Measurements from ENCODE around the gene FGF6. TPM values are rescaled to one million over a fixed set of nuclear protein-coding genes. Genes with fewer than 3 reads are reported as not detected.

Gene FGF6
- total and polyA plus RNA-seq, 5 donors from 2014 or later: not detected

DNA sequence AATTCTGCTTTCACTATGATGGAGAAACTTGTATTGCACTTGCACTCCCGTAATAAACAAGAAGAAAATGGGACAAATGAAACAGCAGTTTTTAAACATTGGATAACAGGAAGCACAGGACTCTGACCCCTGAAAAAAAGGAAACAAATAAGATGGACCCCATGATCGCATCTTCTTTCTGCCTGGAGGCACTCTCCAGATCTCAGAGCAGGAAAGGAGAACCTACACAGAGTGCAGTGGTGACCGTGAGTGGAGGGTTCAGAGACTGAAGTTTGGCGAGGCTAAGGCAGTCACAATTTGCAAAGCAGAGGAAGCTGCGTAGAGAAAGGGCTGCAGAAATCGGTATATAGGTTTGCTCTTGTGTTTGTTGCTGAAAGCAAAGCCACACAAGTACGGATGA lies 6.1 kb upstream of the FGF6 start:
- no peak overlapping the region for H3K27ac ChIP-seq (ENCODE audit: insufficient read depth, low read length, poor library complexity, severe bottlenecking)
- H3K27me3 ChIP-seq (ENCODE audit: control insufficient read depth, insufficient read depth, low read length): peaks cover 9% of the 10 kb centered on the region
- Mint-ChIP-seq H3K9me3 (peaks cover 0 to 16% (median 3%) of the 10 kb centered on the region in 7 donors), H3K27me3 (peaks cover 25% of the 10 kb centered on the region), H3K36me3 (peaks cover 4% of the 10 kb centered on the region), H3K27ac (no peak overlapping the region), H3K4me3 (no peak overlapping the region), H3K4me1 (peaks cover 0 to 4% (median 0%) of the 10 kb centered on the region in 4 donors)
- DNase-seq (no peak), ATAC-seq (ENCODE audit: low read depth in 2 of 2) (no peak)
- H3K4me3 ChIP-seq (ENCODE audit: low read depth, low read length): no peak overlapping the region
- H3K9me3 ChIP-seq (ENCODE audit: control insufficient read depth in 2 of 2, low read length in 2 of 2): peaks cover 0 to 8% of the 10 kb centered on the region in 2 experiments
- H3K4me1 ChIP-seq (ENCODE audit: control insufficient read depth, insufficient read depth, low read length, poor library complexity, severe bottlenecking): no peaks in the 10 kb centered on the region
- no peaks in the 10 kb centered on the region for H3K36me3 ChIP-seq (ENCODE audit: control insufficient read depth, insufficient read depth, low read length)

DNA sequence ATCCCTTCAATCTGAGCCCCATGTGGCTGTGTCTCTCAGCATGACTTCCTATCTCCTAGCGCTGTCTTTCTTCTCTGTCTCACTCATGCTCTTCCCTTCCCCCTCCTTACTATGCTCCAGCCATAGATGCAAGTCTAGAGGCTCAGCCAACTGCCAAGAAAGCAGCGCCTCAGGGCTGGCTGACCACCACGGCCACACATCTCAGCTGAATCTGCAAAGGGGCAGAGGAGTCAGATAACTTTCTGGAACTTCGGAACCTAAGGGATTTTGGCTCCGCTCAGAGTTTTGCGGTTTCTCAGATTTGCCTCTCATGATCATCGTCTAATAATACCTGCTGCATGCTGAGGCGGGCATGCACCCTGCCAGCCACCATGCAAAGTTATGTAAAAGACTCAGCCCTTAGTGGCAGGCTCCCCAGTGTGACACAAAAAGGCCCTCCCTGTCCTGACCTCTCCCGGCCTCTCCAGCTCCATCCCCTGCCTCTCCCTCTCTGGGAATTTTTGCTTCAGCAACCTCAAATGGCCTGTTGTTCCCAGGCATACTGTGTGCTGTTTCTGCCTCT lies 5.0 kb upstream of the FGF6 start:
- peak overlapping the region in 1 of 4 donors; percentile 83 for H3K4me3 Mint-ChIP-seq
- Histone ChIP-seq H3K4me1 (ENCODE audit: control insufficient read depth, insufficient read depth, low read length, poor library complexity, severe bottlenecking) (no peaks in the 10 kb centered on the region), H3K27ac (ENCODE audit: insufficient read depth, low read length, poor library complexity, severe bottlenecking) (no peak overlapping the region), H3K4me3 (ENCODE audit: low read depth, low read length) (no peak overlapping the region), H3K27me3 (ENCODE audit: control insufficient read depth, insufficient read depth, low read length) (peaks cover 9% of the 10 kb centered on the region), H3K36me3 (ENCODE audit: control insufficient read depth, insufficient read depth, low read length) (no peaks in the 10 kb centered on the region), H3K9me3 (ENCODE audit: control insufficient read depth in 2 of 2, low read length in 2 of 2) (peaks cover 0 to 8% of the 10 kb centered on the region in 2 experiments)
- H3K36me3 Mint-ChIP-seq: peaks cover 4% of the 10 kb centered on the region
- ATAC-seq (ENCODE audit: low read depth in 2 of 2): no peak
- peaks cover 27% of the 10 kb centered on the region for H3K27me3 Mint-ChIP-seq
- peaks cover 0 to 4% (median 0%) of the 10 kb centered on the region in 4 donors for H3K4me1 Mint-ChIP-seq
- H3K9me3 Mint-ChIP-seq: peaks cover 0 to 16% (median 3%) of the 10 kb centered on the region in 7 donors
- no peak overlapping the region for H3K27ac Mint-ChIP-seq
- DNase-seq: no peak

DNA sequence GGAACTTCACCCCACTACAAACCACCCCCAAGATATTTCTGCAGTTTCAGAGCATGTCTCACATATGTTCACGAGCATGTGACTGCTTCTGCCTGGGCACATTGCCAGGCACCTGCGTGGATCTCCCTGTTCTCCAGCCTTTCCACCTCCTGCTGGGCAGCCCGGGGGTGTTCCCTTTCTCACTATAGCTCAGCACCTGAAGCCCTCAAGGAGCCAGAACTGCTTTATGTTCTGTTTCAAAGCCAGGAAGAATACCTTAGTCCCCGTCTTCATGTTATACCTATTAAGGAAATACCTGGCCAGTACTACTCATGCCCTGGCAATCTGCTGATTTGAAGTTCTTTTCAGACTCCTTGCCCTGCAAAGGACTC lies 4.2 kb upstream of the FGF6 start:
- ATAC-seq (ENCODE audit: low read depth in 2 of 2) (no peak), DNase-seq (no peak)
- peaks cover 0 to 16% (median 3%) of the 10 kb centered on the region in 7 donors for H3K9me3 Mint-ChIP-seq
- H3K27ac ChIP-seq (ENCODE audit: insufficient read depth, low read length, poor library complexity, severe bottlenecking): no peak overlapping the region
- H3K27me3 Mint-ChIP-seq: peaks cover 25% of the 10 kb centered on the region
- H3K4me3 ChIP-seq (ENCODE audit: low read depth, low read length): no peak overlapping the region
- peaks cover 0 to 8% of the 10 kb centered on the region in 2 experiments for H3K9me3 ChIP-seq (ENCODE audit: control insufficient read depth in 2 of 2, low read length in 2 of 2)
- peaks cover 0 to 4% (median 0%) of the 10 kb centered on the region in 4 donors for H3K4me1 Mint-ChIP-seq
- peaks cover 9% of the 10 kb centered on the region for H3K27me3 ChIP-seq (ENCODE audit: control insufficient read depth, insufficient read depth, low read length)
- peaks cover 4% of the 10 kb centered on the region for H3K36me3 Mint-ChIP-seq
- no peaks in the 10 kb centered on the region for H3K36me3 ChIP-seq (ENCODE audit: control insufficient read depth, insufficient read depth, low read length)
- H3K4me1 ChIP-seq (ENCODE audit: control insufficient read depth, insufficient read depth, low read length, poor library complexity, severe bottlenecking): no peaks in the 10 kb centered on the region
- H3K4me3 Mint-ChIP-seq: no peak overlapping the region
- no peak overlapping the region for H3K27ac Mint-ChIP-seq

DNA sequence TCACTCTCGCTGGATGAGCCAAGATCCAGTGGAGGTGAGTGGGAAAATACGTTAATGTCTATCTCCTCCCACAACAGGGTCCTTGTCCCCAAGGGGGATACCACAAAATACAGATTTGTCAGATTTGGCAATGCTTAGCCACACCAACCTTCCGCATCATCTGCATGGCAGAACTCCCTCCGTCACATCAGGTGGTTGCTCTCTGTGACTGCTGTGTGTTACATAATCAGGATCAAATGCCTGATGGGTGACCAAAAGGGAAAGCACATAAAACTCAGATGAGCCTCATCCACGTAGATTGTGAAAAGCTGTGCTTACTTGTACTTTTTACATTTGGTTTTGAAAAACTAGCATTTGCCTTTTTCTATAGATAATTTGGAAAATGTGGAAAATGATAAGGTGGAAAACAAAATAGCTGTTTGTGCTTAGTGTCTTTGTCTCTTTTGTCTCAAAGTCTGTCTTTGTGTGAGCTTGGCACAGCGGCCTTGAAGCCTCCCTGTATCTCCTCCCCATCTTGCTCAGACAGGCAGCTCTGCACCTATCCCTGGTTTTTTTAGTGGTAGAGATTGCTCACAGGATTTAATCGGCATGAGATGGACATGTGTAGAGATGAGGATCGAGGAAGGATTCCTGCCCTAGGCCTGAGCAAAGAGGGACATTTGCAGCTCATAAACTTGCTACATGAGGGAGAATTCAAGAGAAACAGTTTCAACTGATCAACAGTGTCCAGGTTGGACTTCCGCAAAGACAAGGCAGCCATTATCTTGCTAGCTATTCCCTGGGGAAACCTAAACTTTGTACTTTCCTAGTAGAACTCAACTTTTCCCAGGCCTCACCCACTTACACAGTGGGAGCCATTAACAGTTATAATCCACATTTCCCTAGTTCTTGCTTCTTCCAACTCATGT lies 3.6 kb upstream of the FGF6 start:
- no peak for ATAC-seq (ENCODE audit: low read depth in 2 of 2)
- peaks cover 0 to 8% of the 10 kb centered on the region in 2 experiments for H3K9me3 ChIP-seq (ENCODE audit: control insufficient read depth in 2 of 2, low read length in 2 of 2)

DNA sequence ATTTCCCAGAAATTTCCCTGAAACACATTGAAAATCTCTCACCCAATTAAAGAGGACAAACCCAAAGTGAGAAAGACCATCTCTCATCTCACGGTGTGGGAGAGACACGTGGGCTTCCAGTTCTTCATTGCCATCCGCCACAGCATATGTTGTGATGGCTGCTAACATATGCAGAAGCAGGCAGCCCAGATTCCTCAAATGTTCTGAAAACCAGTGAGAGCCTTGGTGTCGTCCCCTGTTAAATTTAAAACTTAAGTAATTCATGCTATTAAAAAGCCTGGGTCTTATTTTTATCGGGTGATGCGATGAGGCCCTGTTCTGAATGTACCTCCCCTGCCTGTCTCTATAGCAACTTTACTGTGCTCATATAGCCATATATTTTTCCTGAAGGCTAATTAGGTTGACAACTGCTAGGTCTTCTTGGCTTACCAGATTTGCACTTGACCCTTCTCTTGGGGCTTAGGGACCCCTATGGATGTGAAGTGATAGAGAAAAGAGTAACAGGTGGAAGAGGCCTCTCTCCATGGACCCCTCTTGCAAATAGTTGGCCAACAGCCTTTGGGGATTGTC lies 2.8 kb upstream of the FGF6 start:
- DNase-seq: no peak
- H3K4me1 ChIP-seq (ENCODE audit: control insufficient read depth, insufficient read depth, low read length, poor library complexity, severe bottlenecking): no peaks in the 10 kb centered on the region
- Mint-ChIP-seq H3K4me3 (no peak overlapping the region), H3K4me1 (peaks cover 0 to 4% (median 0%) of the 10 kb centered on the region in 4 donors), H3K36me3 (peaks cover 2% of the 10 kb centered on the region), H3K27me3 (peaks cover 23% of the 10 kb centered on the region), H3K27ac (no peak overlapping the region), H3K9me3 (peaks cover 0 to 8% (median 0%) of the 10 kb centered on the region in 7 donors)
- H3K9me3 ChIP-seq (ENCODE audit: control insufficient read depth in 2 of 2, low read length in 2 of 2): peaks cover 0 to 2% of the 10 kb centered on the region in 2 experiments
- no peak for ATAC-seq (ENCODE audit: low read depth in 2 of 2)
- no peaks in the 10 kb centered on the region for H3K36me3 ChIP-seq (ENCODE audit: control insufficient read depth, insufficient read depth, low read length)
- peaks cover 7% of the 10 kb centered on the region for H3K27me3 ChIP-seq (ENCODE audit: control insufficient read depth, insufficient read depth, low read length)
- H3K27ac ChIP-seq (ENCODE audit: insufficient read depth, low read length, poor library complexity, severe bottlenecking): no peak overlapping the region
- no peak overlapping the region for H3K4me3 ChIP-seq (ENCODE audit: low read depth, low read length)

More for the DNA sequence above, 3.6 kb upstream of the FGF6 start:
- Histone ChIP-seq H3K27ac (ENCODE audit: insufficient read depth, low read length, poor library complexity, severe bottlenecking) (no peak overlapping the region), H3K4me3 (ENCODE audit: low read depth, low read length) (no peak overlapping the region), H3K4me1 (ENCODE audit: control insufficient read depth, insufficient read depth, low read length, poor library complexity, severe bottlenecking) (no peaks in the 10 kb centered on the region), H3K27me3 (ENCODE audit: control insufficient read depth, insufficient read depth, low read length) (peaks cover 8% of the 10 kb centered on the region), H3K36me3 (ENCODE audit: control insufficient read depth, insufficient read depth, low read length) (no peaks in the 10 kb centered on the region)
- Mint-ChIP-seq H3K27ac (no peak overlapping the region), H3K4me3 (no peak overlapping the region), H3K27me3 (peaks cover 23% of the 10 kb centered on the region), H3K4me1 (peaks cover 0 to 4% (median 0%) of the 10 kb centered on the region in 4 donors), H3K36me3 (peaks cover 4% of the 10 kb centered on the region), H3K9me3 (peaks cover 0 to 16% (median 3%) of the 10 kb centered on the region in 7 donors)
- no peak for DNase-seq

DNA sequence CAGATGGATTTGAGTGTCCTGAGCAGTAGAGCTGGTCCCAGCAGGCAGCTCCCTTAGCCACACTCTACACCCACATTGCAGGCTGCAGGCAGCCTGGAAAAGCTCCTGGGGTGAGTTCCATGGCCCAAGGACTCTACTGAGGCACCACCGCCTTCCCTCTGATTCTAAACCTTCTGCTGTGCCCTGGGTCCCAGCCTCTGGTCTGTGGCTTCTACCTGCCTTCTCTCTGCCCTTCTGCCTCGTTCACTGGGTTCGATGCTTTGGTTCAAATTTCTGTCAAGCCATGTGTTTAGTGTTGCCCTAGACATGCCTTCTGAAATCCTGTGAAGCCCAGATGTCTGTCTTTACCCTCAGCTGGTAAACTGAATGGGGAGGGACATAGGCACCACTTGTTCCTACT lies 1.5 kb upstream of the FGF6 start:
- ATAC-seq (ENCODE audit: low read depth in 2 of 2): no peak
- Histone ChIP-seq H3K36me3 (ENCODE audit: control insufficient read depth, insufficient read depth, low read length) (no peaks in the 10 kb centered on the region), H3K27me3 (ENCODE audit: control insufficient read depth, insufficient read depth, low read length) (peaks cover 3% of the 10 kb centered on the region), H3K4me1 (ENCODE audit: control insufficient read depth, insufficient read depth, low read length, poor library complexity, severe bottlenecking) (no peaks in the 10 kb centered on the region), H3K9me3 (ENCODE audit: control insufficient read depth in 2 of 2, low read length in 2 of 2) (no peaks in the 10 kb centered on the region), H3K27ac (ENCODE audit: insufficient read depth, low read length, poor library complexity, severe bottlenecking) (no peak overlapping the region), H3K4me3 (ENCODE audit: low read depth, low read length) (no peak overlapping the region)
- H3K9me3 Mint-ChIP-seq: peaks cover 0 to under 1% (median 0%) of the 10 kb centered on the region in 7 donors
- no peak for DNase-seq
- peaks cover 28% of the 10 kb centered on the region for H3K27me3 Mint-ChIP-seq
- H3K36me3 Mint-ChIP-seq: no peaks in the 10 kb centered on the region
- no peak overlapping the region for H3K4me3 Mint-ChIP-seq
- peaks cover 0 to 4% (median 0%) of the 10 kb centered on the region in 4 donors for H3K4me1 Mint-ChIP-seq
- no peak overlapping the region for H3K27ac Mint-ChIP-seq

- H3K27me3 Mint-ChIP-seq: peaks cover 32% of the 10 kb centered on the region
- Histone ChIP-seq H3K4me1 (ENCODE audit: control insufficient read depth, insufficient read depth, low read length, poor library complexity, severe bottlenecking) (no peaks in the 10 kb centered on the region), H3K9me3 (ENCODE audit: control insufficient read depth in 2 of 2, low read length in 2 of 2) (no peaks in the 10 kb centered on the region), H3K36me3 (ENCODE audit: control insufficient read depth, insufficient read depth, low read length) (no peaks in the 10 kb centered on the region), H3K4me3 (ENCODE audit: low read depth, low read length) (no peak overlapping the region), H3K27ac (ENCODE audit: insufficient read depth, low read length, poor library complexity, severe bottlenecking) (no peak overlapping the region), H3K27me3 (ENCODE audit: control insufficient read depth, insufficient read depth, low read length) (peaks cover 3% of the 10 kb centered on the region)
- peak overlapping the region in 1 of 3 donors; percentile 46 for H3K27ac Mint-ChIP-seq
- H3K9me3 Mint-ChIP-seq: no peaks in the 10 kb centered on the region
- H3K4me3 Mint-ChIP-seq: no peak overlapping the region
- no peak for DNase-seq
- no peak for ATAC-seq (ENCODE audit: low read depth in 2 of 2)
- H3K36me3 Mint-ChIP-seq: no peaks in the 10 kb centered on the region
- H3K4me1 Mint-ChIP-seq: peaks cover 0 to 4% (median 0%) of the 10 kb centered on the region in 4 donors
These were observed 720 bp upstream of the FGF6 start for GRCh38 chr12:4446335-4446734.
